HG02970 (cell line): ENCODE results near the gene CLPTM1.
"Not testable (repeated sequence)": the region's sequence is repeated elsewhere in the genome, so short reads cannot be mapped to it uniquely, and the experiment has no call there.

Experiments
- ATAC-seq: cut with Tn5 transposase; IDR thresholded peaks from one replicate; pipeline ENCODE4 v1.9.1; 2021; ENCODE audit warnings: mild to moderate bottlenecking, moderate library complexity, moderate number of reproducible peaks; ENCODE audit not compliant: unreplicated experiment, low FRiP score

CLPTM1 gene

DNA sequence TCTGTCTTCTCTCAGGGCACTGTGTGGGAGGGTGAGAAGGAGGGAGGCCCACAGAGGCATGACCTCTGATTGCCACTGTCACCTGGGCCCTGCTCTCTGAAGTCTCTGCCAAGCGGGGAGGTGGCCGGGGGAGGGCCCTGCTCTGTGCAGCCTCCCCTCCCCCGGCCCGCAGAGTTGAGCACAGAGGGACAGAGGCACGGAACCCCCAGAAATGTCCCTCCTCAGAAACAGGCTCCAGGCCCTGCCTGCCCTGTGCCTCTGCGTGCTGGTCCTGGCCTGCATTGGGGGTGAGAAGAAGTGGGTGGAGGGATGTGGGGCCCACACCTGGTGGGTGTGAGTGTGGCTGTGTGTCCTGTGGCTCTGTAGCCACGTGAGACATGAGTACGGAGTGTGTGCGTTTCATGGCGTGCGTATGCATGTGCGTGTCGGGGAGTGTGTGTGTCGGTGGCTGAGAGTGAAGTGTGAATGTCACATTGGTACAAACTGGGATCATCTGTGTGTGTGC, 13.1 kb upstream of the CLPTM1 start, which contains the start of gene APOC4:
Gene APOC4 (plus strand): TSS at position 171 of the 505 bp plus-strand sequence. CDS start 41 bp downstream, at position 212.
- no peak for ATAC-seq

DNA sequence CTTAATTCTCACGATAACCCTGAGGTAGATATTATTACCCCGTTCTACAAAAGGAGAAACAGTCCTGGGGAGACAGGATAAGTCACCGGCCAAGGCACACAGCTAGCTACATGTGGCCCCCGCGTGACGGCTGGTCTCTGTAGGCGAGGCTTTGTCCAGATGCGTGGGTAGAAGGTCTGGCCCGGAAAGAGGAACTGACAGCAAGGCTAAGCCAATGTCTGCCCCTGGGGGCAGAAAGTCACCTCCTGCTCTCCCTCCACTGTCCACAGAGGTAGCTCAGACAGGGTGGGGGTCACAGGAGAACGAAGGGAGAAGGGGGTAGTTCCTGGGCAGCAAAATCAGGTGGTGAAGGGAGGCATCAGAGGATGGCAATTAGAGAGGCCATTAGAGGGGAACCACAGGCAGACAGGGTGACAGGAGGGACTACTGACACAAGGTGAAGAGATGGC, 11.4 kb upstream of the CLPTM1 start:
- ATAC-seq: no peak

DNA sequence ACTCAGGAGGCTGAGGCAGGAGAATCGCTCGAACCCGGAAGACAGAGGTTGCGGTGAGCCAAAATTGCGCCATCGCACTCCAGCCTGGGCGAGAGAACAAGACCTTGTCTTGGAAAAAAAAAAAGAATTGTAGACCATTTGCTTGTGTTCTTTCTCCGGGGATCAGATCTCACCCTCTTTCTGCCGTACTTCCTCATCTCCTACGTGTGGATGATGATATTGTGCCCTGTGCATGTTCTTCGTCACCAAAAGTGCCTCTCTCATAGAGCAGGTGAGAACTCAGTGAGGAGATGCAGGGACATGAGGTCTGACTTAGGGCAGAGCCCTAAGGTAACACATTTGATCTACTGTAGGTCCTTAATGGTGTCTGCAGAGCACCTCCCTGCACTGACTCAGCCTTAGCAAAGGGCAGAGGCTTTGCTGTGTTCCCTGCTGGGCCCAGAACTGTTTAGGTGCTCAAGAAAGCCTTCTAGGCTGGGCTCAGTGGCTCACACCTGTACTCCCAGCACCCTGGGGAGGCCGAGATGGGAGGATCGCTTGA, 8.1 kb upstream of the CLPTM1 start:
- no peak for ATAC-seq

DNA sequence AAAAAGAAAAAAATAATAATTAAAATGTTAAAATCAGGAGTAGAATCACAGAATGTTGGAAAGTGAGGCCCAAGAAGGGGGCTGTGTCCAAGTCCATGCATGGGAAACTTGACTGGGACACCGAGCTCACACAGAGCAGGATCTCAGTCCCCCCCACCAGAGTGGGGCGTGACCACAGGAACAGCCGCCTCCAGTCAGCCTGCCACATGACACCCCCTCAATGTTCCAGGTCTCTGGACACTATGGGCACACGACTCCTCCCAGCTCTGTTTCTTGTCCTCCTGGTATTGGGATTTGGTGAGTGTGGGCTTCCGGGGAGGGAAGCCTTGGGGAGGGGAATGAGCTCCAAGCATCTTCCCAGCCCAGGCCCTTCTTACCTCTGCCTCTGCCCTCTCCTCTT, 6.9 kb upstream of the CLPTM1 start:
- no peak for ATAC-seq

DNA sequence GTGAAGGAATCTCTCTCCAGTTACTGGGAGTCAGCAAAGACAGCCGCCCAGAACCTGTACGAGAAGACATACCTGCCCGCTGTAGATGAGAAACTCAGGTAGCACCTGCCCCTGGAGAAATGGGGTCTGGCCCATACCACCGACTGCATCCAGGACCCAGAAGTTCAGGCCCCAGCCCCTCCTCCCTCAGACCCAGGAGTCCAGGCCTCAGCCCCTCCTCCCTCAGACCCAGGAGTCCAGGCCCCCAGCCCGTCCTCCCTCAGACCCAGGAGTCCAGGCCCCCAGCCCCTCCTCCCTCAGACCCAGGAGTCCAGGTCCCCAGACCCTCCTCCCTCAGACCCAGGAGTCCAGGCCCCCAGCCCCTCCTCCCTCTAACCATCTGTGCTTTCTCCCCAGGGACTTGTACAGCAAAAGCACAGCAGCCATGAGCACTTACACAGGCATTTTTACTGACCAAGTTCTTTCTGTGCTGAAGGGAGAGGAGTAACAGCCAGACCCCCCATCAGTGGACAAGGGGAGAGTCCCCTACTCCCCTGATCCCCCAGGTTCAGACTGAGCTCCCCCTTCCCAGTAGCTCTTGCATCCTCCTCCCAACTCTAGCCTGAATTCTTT, 6.3 kb upstream of the CLPTM1 start:
- no peak for ATAC-seq

DNA sequence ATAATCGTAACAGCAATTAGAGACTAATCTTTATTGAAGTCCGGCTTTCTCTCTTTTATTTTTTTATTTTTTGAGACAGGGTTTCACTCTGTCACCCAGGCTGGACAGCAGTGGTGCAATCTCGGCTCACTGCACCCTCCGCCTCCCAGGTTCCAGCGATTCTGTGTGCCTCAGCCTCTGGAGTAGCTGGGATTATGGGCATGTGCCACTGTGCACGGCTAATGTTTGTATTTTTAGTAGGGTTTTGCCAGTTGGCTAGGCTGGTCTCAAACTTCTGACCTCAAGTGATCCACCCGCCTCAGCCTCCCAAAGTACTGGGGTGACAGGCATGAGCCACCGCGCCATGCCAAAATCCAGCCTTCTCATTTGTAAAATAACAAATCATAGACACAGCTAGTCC, 5.6 kb upstream of the CLPTM1 start:
- ATAC-seq: no peak

DNA sequence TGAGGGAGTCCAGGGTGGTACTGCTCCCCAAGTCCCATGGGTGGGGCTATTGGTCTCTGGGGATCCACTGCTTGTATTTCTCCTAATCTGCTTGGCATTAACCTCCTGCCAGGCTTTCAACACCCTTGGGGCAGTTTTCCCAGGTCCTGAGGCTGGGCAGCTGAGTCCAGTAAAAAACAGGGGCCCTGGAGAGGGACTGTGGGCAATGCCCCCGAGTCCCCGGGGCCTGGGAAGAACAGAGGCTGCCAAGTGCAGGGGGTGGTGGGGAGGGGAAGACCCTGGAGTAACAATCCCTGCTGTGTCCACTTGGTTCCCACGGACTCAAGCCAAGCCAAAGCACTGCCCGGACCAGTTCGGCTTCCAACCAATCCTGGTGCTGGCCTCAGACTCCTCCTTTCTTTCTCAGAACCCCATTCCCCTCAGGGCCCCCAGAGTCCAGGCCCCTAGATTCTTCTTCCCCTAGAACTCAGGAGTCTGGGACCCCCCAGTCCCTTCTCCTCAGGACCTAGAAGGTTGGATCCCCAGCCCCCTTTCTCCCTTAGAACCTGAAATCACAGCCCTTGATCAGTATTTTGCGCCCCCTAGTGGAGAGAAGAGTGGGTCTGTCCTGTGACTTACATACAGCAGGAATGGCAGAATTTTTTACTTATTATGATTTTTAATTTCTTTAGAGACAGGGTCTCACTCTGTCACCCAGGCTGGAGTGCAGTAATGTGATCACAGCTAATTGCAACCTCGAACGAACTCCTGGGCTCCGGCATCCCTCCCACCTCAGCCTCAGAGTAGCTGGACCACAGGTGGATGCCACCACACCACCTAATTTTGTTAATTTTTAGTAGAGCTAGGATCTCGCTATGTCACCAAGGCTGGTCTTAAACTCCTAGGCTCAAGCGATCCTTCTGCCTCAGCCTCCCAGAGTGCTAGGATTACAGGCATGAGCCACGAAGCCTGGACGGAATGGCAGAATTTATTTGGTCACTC, 3.7 kb upstream of the CLPTM1 start:
- no peak for ATAC-seq

DNA sequence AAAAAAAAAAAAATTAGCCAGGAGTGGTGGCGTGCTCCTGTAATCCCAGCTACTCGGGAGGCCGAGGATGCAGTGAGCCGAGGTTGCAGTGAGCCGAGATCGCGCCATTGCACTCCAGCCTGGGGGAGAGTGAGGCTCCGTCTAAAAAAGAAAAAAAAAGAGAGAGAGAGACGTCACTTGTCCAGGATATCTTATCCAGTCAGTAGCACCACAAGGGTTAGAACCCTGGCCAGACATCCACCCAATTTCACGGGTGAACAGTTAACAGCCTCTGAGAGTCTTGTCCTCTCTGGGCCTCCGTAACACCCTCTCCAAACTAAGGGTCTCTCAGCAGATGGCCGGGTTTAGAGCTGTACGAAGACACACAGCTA, 917 bp upstream of the CLPTM1 start:
- peak; percentile 10 for ATAC-seq

DNA sequence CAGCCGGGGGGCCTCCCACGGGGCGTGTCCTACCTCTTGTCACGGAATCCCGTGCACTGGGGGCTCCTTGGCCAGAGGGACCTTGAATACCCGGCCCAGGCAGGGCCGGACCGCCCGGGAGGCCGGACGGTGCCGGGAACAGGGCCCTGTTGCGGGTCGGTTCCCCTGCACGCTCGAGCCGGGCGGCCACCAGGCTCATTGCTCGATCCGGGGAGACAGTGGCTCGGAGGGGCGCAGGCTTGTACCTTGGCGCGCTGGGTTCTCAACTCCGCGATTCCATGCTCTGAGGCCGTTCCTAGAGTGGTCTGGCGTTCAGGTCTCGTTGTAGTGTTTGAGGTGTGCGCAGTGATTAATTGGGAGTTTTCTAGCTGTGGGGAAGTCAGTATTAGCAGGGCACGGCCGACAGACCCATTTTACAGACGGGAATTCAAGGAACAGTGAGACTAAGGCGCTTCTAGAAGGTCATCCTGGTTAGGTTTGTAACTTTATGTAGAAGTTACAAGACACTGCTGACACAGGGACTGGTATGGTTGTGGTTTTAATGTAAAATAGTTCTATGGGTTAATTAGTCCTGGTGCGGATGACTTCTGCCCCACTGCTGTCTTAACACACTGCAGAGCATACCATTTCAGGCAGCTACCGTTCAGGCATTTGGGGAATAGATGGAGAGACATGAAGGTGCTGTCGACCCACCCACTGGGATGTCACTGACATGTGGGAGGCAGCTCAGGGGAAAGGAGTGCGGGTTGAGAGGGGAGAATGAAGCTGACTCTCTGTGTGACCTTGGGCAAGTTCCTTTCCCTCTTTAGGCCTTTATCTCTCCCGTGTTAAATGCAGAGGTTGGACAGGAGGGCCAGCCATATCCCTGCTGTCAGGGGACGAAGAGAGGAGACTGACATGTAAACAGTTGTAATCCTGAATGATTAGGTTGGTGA, 592 bp downstream of the CLPTM1 start:
- ATAC-seq: no peak

DNA sequence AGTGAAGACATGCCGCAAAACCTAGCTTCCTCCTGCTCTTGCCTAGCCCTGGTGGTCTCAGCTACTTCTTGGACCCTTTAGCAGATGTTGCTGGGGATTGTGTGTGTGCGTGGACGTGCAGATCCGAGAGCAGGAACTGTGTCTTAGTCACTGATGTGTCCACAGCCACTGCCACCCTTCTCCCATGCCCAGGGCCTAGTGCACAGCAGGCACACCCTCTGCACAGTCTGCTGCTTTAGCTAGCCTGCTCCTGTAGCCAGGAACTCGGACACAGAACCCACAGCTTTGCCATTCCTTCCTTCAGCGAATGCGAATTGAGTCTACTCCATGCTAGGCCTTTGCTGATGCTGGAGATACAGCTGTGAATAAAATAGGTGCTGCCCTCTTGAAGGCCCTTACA, 2.3 kb downstream of the CLPTM1 start:
- no peak for ATAC-seq

DNA sequence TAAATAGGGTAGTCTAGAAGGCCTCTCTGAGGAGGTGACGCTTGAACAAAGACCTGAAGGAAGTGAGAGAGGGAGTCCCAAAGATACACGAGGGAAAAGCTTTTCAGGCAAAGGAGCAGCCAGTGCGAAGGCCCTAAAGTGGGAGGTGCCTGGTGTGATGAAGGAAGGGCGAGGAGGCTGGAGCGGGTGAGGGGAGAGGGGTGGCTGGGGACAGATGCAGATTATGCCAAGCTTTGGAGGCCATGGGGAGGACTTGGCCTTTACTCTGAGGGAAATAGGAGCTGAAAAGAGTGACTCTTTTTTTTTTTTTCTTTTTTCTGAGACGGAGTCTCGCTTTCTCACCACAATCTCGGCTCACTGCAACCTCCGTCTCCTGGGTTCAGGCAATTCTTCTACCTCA, 2.9 kb downstream of the CLPTM1 start:
- no peak for ATAC-seq

DNA sequence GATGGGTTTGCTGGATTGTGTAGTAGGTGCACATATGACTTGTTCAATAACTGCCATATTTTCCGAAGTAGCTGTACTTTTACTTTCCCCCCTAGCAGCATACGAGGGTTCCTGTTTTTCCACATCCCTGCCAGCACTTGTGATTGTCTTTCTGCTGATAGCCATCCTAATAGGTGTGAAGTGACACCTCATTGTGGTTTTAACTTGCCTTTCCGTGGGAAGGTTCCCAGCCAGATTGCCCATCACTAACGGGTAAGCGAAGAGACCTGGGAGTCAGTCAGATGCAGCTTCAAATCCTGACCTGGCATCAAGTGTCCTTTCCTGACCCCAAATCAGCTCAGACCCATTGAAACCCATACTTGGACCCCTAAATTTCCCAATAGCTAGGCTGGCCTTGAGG, 4.5 kb downstream of the CLPTM1 start:
- no peak for ATAC-seq

DNA sequence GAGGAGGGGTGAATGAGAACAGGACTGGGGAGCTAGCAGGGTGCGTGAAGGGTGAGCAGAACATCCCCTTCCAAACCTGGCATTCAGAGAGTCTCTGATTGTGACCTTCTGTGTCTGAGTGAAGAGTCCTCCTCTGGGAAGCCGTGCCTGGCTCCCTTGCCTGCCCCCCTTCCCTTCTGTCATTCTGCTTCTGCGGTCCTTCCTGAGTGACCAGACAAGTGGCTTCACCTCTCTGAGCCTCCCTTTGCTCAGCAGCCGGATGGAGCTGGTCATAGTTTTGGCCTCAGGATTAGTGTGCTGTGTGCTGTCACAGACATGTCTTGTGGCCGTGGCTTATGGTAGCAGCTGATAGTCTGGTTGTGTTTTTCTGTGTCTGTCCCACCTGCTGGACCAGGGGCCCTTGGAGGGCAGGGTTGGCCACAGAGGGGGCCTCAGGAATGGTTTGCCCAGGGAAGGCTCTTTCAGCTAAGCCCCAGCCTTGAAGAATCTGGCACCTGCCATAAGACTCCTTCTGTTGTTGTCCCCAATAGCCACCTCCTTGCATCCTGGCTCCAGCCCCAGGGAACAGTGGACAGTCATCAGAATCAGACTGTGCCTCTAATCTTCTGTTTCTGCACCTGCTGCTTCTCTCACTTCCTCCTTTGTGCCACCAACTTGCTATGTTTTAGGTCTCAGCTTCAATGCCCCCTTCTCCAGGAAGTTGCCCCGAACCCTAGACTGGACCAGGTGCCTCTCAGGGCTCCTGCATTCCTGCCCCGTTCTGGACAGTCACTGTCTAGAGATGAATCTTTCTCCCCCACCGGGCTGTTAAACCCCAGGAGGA, 5.9 kb downstream of the CLPTM1 start:
- no peak for ATAC-seq

DNA sequence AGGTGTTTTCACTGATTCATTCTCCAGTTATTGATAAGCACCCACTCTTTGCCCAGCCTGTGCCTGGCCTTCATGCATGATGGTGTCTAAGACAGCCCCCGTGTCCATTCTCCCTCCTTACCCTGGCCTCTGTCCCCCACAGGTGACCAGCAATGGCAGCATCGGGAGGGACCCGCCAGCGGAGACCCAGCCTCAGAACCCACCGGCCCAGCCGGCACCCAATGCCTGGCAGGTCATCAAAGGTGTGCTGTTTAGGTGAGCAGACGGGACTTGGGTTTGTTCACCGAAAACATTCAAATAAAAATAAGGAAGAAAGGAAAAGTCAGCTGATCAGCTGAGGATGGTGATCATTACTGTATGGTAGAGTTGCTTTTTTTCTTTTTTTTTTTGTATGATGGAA, 6.6 kb downstream of the CLPTM1 start:
- ATAC-seq: no peak

DNA sequence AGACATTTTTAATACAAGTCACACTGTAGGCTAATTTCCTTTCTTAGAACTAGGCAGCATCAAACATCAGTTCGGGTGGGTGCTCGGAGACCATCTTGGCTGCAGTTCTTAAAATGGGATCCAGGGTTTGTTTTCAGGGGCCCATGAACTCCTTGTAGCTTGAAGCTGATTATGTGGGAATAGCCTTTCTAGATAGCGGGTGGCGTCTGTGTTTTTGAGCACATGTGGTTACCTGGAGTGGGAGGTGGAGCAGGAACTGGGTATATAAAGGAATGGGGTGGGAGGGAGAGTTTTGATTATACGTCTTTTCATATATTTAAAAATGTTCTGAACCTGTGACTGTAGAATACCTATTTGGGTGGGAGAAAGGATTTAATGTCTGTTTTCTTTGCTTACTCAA, 12.9 kb downstream of the CLPTM1 start:
- no peak for ATAC-seq

DNA sequence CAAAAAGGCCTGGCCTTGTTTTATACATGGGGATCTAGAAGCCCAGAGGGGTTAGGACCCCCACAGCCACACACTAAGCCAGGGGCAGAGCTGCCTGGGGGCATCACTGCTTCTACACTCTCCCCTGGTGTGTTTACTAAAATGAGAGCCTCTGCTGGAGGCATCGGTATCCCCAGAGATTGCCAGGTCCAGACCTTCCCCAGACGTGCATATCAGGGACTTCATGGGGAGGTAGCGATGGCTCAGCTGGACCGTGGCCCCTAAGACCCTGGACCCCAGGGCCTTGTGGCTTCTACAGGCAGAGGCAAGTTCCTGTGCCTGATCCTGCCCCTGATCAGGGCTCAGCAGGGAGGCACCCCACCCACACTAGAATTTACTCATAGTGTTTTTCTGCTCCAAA, 13.5 kb downstream of the CLPTM1 start:
- no peak for ATAC-seq

DNA sequence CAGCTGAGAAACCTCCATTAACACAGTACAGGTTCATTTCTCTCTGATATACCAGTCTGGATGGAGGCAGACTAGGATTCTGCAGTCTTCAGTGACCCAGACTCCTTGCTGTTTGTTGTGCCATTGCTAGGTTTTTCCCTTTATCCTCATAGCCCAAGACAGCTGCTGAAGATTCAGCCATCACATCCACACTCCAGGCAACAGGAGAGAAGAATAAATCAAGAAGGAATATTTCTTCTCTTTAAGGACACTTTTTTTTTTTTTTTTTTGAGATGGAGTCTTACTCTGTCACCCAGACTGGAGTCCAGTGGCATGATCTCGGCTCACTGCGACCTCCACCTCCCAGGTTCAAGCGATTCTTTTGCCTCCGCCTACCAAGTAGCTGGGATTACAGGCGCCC, 14.3 kb downstream of the CLPTM1 start:
- no peak for ATAC-seq

DNA sequence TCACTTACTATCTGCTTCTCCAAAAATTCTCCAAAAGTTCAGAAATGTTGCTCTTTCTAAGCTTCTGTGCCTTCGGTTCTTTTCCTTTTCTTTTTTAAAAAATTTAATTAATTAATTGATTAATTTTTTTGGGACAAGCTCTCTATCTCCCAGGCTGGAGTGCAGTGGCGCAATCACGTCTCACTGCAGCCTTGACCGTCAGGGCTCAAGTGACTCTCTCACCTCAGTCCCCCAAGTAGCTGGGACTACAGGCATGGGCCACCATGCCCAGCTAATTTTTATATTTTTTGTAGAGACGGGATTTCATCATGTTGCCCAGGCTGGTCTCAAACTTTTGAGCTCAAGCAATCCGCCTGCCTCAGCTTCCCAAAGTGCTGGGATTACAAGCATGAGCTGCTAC, 16.3 kb downstream of the CLPTM1 start:
- ATAC-seq: not testable (repeated sequence)

DNA sequence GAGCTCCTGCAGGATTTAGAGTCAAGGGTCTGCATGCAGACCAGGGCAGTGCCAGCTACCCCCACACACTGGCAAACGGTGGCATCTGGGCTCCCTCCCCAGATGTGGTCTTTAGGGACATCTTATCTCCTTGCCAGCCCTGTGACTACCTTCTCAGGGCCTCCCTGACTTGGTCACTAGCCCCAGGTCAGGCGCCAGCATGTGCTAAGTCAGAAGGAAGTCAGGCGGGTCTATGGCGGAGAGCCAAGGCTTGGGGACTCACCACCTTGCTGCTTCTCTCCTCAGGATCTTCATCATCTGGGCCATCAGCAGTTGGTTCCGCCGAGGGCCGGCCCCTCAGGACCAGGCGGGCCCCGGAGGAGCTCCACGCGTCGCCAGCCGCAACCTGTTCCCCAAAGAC, 17.6 kb downstream of the CLPTM1 start:
- no peak for ATAC-seq
